IPS-18a (cell line): ENCODE measurements around the gene LY6G5C.
A peak's percentile ranks its signal among the peaks of the same experiment; 100 is the strongest.
"Not testable (repeated sequence)": the region's sequence is repeated elsewhere in the genome, so short reads cannot be mapped to it uniquely, and the experiment has no call there.

Experiments
- H3K27ac ChIP-seq: one replicate; pipeline ENCODE4 v1.5.1; 2013; ENCODE audit warnings: low read length
- H3K27me3 ChIP-seq: one replicate; pipeline ENCODE4 v1.6.1; 2013; ENCODE audit warnings: mild to moderate bottlenecking, low read length; ENCODE audit not compliant: control insufficient read depth, insufficient read depth
- H3K36me3 ChIP-seq: one replicate; pipeline ENCODE4 v1.6.1; 2013; ENCODE audit warnings: low read depth, low read length; ENCODE audit not compliant: control insufficient read depth
- H3K4me1 ChIP-seq: one replicate; pipeline ENCODE4 v1.6.1; 2013; ENCODE audit warnings: low read depth, low read length; ENCODE audit not compliant: control insufficient read depth
- H3K4me3 ChIP-seq: one replicate; pipeline ENCODE4 v1.5.1; 2013; ENCODE audit warnings: low read length
- H3K9ac ChIP-seq: one replicate; pipeline ENCODE4 v1.6.1; 2013; ENCODE audit warnings: mild to moderate bottlenecking, low read length, moderate library complexity
- H3K9me3 ChIP-seq: one replicate; pipeline ENCODE4 v1.6.1; 2013; ENCODE audit warnings: low read depth, low read length; ENCODE audit not compliant: control insufficient read depth

LY6G5C gene

DNA sequence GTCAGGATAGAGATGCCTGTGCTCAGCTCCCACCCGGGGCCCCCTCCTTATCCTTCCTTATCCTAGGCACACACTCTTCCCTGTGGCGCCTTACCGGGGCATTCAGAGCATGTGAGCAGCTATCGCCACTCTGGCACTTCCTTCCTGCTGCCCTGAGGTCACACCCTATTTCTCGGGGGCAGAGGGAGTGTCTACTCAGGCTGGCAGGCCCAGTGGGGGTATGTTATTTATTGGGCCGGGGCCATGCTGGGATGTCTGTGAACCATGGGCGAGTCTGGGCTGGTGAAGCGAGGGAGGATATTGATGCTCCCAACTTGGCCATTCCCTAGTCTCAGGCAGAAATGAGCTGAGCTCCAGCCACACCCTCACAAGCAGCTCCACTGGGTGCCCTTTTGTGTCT is 30.4 kb upstream of the LY6G5C start:
- H3K27me3 ChIP-seq, result no peaks in the 10 kb centered on the region
- no peak overlapping the region for H3K27ac ChIP-seq

DNA sequence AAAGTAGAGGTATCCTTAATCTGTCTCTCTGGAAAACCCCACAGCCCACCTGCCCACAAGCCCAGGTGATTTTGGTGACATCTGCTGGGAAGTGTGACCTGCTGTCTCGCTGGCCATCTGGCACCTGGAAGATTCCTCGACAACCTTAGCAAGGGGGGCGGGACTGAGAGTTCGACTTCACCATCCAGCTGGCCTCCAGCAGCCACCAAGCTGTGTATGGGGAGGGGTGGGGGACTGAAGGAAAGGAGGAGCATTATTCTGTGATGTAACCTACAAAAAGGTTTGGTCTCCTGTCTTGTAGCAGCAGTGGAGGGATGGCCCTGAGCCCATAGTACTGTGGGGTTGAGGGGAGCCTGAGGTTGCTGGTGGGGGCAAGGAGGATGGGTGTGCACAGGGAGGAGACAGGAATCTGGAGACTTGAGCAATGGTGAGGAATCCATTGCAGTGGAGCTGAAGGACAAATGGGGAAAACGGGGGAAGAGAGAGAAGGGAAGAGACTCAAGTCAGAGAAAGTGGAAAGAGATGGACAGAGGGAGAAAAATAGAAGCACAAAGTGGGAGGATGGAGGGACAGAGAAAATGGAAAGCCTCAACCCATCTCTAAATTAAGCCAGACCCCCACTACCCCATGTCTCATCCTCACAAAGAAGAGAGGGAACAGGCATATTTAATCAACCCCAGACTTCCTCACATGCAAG is 29.8 kb upstream of the LY6G5C start:
- Histone ChIP-seq H3K36me3 (no peaks in the 10 kb centered on the region), H3K4me3 (no peak overlapping the region), H3K27me3 (no peaks in the 10 kb centered on the region), H3K4me1 (peaks cover 20% of the 10 kb centered on the region), H3K27ac (no peak overlapping the region), H3K9ac (no peak overlapping the region), H3K9me3 (no peaks in the 10 kb centered on the region)

More for the DNA sequence above, 30.4 kb upstream of the LY6G5C start:
- no peak overlapping the region for H3K4me3 ChIP-seq
- no peaks in the 10 kb centered on the region for H3K9me3 ChIP-seq
- H3K4me1 ChIP-seq, result peaks cover 20% of the 10 kb centered on the region
- no peak overlapping the region for H3K9ac ChIP-seq
- H3K36me3 ChIP-seq, result no peaks in the 10 kb centered on the region

GRCh38 chr6:31709157-31709556 is 28.3 kb upstream of the LY6G5C start:
- H3K27ac ChIP-seq, H3K9me3 ChIP-seq, H3K9ac ChIP-seq, H3K4me1 ChIP-seq, H3K4me3 ChIP-seq, H3K36me3 ChIP-seq, H3K27me3 ChIP-seq: not testable (repeated sequence)

DNA sequence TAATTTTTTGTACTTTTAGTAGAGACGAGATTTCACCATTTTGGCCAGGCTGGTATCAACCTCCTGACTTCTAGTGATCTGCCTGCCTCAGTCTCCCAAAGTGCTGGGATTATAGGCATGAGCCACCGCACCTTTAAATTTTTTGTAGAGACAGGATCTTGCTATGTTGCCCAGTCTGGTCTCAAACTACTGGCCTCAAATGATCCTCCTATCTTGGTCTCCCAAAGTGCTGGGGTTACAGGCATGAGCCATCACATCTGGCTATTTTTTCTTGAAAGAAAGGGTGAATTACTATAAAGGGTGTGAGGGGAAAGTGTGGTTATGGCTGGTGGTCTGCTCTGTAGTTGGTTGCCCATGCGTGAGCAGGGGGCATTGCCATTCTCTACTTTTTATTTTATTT is 27.4 kb upstream of the LY6G5C start:
- no peaks in the 10 kb centered on the region for H3K4me1 ChIP-seq
- no peak overlapping the region for H3K27ac ChIP-seq
- no peak overlapping the region for H3K4me3 ChIP-seq
- no peak overlapping the region for H3K9ac ChIP-seq
- H3K36me3 ChIP-seq, result no peaks in the 10 kb centered on the region
- H3K27me3 ChIP-seq, result no peaks in the 10 kb centered on the region
- H3K9me3 ChIP-seq, result no peaks in the 10 kb centered on the region

- Histone ChIP-seq H3K9ac (no peak overlapping the region), H3K36me3 (no peaks in the 10 kb centered on the region), H3K9me3 (no peaks in the 10 kb centered on the region), H3K27ac (no peak overlapping the region), H3K4me1 (no peaks in the 10 kb centered on the region), H3K27me3 (no peaks in the 10 kb centered on the region), H3K4me3 (no peak overlapping the region)
Measured at GRCh38 chr6:31707701-31708100, 26.8 kb upstream of the LY6G5C start.

DNA sequence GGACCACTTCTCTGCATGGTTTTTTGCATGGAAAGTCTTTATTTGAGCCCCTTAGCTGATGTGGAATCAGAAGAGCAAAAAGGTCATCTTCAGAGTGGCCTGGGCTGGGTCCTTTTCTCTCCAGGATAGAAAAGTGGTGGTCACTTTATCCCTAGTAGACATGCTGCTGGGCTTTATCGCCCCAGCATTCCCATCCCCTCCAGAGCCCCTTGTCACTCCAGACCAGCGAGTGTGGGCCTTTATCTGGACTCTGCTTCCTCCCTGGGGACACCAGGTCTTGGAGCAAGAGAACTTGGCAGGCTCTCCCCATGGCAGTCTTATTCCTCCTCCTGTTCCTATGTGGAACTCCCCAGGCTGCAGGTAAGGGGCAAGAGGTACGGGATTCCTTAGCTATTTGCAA is 25.7 kb upstream of the LY6G5C start, which contains the start of gene LY6G6F:
LY6G6F (plus strand) TSS at position 268 of the 400 bp plus-strand sequence; CDS start at position 309, 41 bp downstream.
- Histone ChIP-seq H3K9me3 (no peaks in the 10 kb centered on the region), H3K9ac (no peak within 1 kb of the TSS), H3K27me3 (no peaks in the 10 kb centered on the region), H3K36me3 (no peaks in the 10 kb centered on the region), H3K4me3 (no peak within 1 kb of the TSS), H3K4me1 (no peaks in the 10 kb centered on the region), H3K27ac (no peak within 1 kb of the TSS)

DNA sequence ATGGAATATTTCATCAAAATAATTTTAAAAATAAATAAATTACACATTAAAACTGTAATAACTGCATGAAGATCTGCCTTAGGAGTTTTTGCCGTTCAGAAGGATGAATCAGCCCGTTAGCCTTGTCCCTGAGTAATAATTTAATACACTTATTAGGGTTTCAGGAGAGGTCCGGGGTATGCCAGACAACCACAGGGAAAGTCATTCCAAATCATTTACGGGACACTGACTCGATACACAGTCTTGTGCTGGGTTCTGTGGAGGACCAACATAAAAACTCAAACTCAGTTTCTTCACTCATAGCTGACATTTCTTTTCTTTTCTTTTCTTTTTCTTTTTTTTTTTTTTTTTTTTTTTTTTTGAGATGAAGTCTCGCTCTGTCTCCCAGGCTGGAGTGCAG is 25.1 kb upstream of the LY6G5C start:
- no peak overlapping the region for H3K27ac ChIP-seq
- no peak overlapping the region for H3K9ac ChIP-seq
- H3K4me1 ChIP-seq, result no peaks in the 10 kb centered on the region
- no peak overlapping the region for H3K4me3 ChIP-seq
- H3K9me3 ChIP-seq, result no peaks in the 10 kb centered on the region
- H3K27me3 ChIP-seq, result no peaks in the 10 kb centered on the region
- H3K36me3 ChIP-seq, result no peaks in the 10 kb centered on the region

GRCh38 chr6:31702819-31703716 is 22.2 kb upstream of the LY6G5C start, which contains the start of gene ABHD16A:
ABHD16A (minus strand) TSS chr6:31703324; CDS start chr6:31703281, 43 bp downstream.
- Histone ChIP-seq H3K9ac (peak within 1 kb of the TSS; percentile 91), H3K27ac (peak within 1 kb of the TSS; percentile 78), H3K27me3 (no peaks in the 10 kb centered on the region), H3K9me3 (no peaks in the 10 kb centered on the region), H3K4me1 (no peaks in the 10 kb centered on the region), H3K4me3 (peak within 1 kb of the TSS; percentile 97), H3K36me3 (no peaks in the 10 kb centered on the region)

- H3K36me3 ChIP-seq, result no peaks in the 10 kb centered on the region
- H3K27me3 ChIP-seq, result no peaks in the 10 kb centered on the region
- no peaks in the 10 kb centered on the region for H3K9me3 ChIP-seq
- peak overlapping the region; percentile 97 for H3K4me3 ChIP-seq
- H3K9ac ChIP-seq, result peak overlapping the region; percentile 91
- H3K27ac ChIP-seq, result no peak overlapping the region
- no peaks in the 10 kb centered on the region for H3K4me1 ChIP-seq
Measured at GRCh38 chr6:31702405-31702818, 21.5 kb upstream of the LY6G5C start.

DNA sequence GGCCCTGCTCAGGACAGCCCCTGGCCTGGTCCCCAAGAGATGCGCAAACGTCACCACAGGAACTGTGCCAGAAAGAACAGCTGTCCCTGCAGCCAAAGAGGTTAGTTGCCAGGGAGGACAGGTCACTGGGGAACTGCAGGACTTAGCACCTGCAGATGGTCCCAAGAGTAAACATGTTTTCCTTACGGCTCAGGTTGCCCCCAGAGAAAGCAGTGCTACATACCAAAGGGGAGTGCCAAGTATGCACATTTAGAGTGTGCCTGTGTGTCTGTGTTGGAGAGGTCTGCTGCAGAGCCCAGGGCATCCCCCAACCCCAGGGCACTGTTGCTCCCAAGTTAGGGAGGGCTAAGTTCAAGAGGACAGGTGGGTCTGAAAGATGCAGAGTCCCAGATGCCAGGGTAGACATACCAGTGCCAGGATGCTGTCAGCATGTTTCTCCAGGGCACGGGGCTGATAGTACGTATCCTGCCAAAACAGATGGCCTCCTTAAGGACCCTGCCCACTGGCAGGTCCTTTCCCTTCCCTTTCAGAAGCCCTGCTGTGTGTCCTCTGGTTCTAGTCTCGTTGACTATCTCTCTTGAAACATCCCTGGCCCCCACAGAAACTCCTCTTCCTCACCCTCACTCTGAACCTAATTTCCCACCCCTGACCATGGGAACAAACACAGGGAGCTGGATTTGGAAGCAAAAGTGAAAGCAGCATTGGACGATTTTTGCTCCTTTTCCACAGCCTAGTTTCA is 21.0 kb upstream of the LY6G5C start:
- H3K27me3 ChIP-seq, result no peaks in the 10 kb centered on the region
- H3K4me3 ChIP-seq, result peak overlapping the region; percentile 97
- H3K27ac ChIP-seq, result no peak overlapping the region
- H3K4me1 ChIP-seq, result no peaks in the 10 kb centered on the region
- H3K9ac ChIP-seq, result peak overlapping the region; percentile 91
- no peaks in the 10 kb centered on the region for H3K9me3 ChIP-seq
- H3K36me3 ChIP-seq, result no peaks in the 10 kb centered on the region

GRCh38 chr6:31700740-31701401 is 20.0 kb upstream of the LY6G5C start:
- no peaks in the 10 kb centered on the region for H3K9me3 ChIP-seq
- H3K27ac ChIP-seq, result no peak overlapping the region
- no peak overlapping the region for H3K9ac ChIP-seq
- no peaks in the 10 kb centered on the region for H3K27me3 ChIP-seq
- no peak overlapping the region for H3K4me3 ChIP-seq
- H3K36me3 ChIP-seq, result peaks cover 4% of the 10 kb centered on the region
- H3K4me1 ChIP-seq, result no peaks in the 10 kb centered on the region
